Psoas muscle (tissue), 8 donors: ENCODE measurements around the gene SIPA1L3. TPM values are rescaled to one million over a fixed set of nuclear protein-coding genes. Genes with fewer than 3 reads are reported as not detected.

Experiments used
- ATAC-seq, 4 donors: fragments of 200-7000 bp; cut with Tn5 transposase; one replicate each; pipeline ENCODE4 v1.9.1; 2020; ENCODE audit warnings: moderate library complexity in 3 of 4, mild to moderate bottlenecking in 2 of 4
- DNase-seq, 2 donors: peaks; one replicate each; pipeline ENCODE4 v3.0.0-alpha.2; 2020
- H3K27ac ChIP-seq: fragments of 200-600 bp; one replicate; pipeline ENCODE4 v1.8.0; 2022
- H3K27me3 ChIP-seq, 3 donors: fragments of 200-600 bp in 1 of 3; one replicate each; pipeline versions ENCODE4 v1.6.1 to v1.8.0; 2013 to 2022; ENCODE audit warnings: low read length in 2 of 3, mild to moderate bottlenecking in 2 of 3, moderate library complexity in 1 of 3; ENCODE audit not compliant: insufficient read depth in 3 of 3
- H3K36me3 ChIP-seq, 2 donors: fragments of 200-600 bp in 1 of 2; one replicate each; pipeline versions ENCODE4 v1.6.1 to v1.8.0; 2013 to 2022; ENCODE audit warnings: low read depth in 1 of 2, mild to moderate bottlenecking in 1 of 2, moderate library complexity in 1 of 2; ENCODE audit not compliant: insufficient read depth in 1 of 2
- H3K4me1 ChIP-seq: fragments of 200-600 bp; one replicate; pipeline ENCODE4 v1.8.0; 2022
- H3K4me3 ChIP-seq: fragments of 200-600 bp; one replicate; pipeline ENCODE4 v1.8.0; 2022; ENCODE audit warnings: mild to moderate bottlenecking
- H3K9me3 ChIP-seq: fragments of 200-600 bp; one replicate; pipeline ENCODE4 v1.8.0; 2022
- CTCF ChIP-seq: fragments of 200-600 bp; IDR thresholded peaks from one replicate; pipeline ENCODE4 v1.8.0; 2022; ENCODE audit warnings: antibody characterized with exemption
- WGBS, 3 donors: extraction: QIAGEN DNeasy Blood & Tissue Kit; methylation state at CpG; one replicate each; pipeline versions ENCODE4 v1.1.6 to v1.1.7; 2013; 5-methylcytosine and 5-hydroxymethylcytosine counted together
- intact Hi-C, 2 donors: fragments of 100-400 bp; cut with DNase I; formaldehyde crosslinking; loops; one replicate each; pipeline versions ENCODE4 v1.11.0 to v1.14.2; 2022
- polyA plus RNA-seq, 3 donors: library from polyadenylated mRNA; stranded (reverse); fragments of 200-250 nt; gene quantifications; one replicate each; pipeline ENCODE4 v1.2.3, GENCODE V29; 2013
- total RNA-seq, 4 donors: library from RNA; stranded (reverse); fragmentation: NEBNext Ultra II Directional in 2 of 4; extraction: Animal tissue kit (Norgen Biotek cat#: 25700) in 2 of 4; gene quantifications; one replicate each; pipeline versions ENCODE4 v1.2.1 to v1.2.4, GENCODE V29; 2021 to 2023
- donor health status: healthy with polysubstance abuse.
- donor health status: DM: no; HTN: no; CAD: no; lungs with moderate emphysema.
- donor health status: Bipolar disorder and iron deficiency.
- donor health status: healthy.
- donor health status: DM: yes; HTN: yes; CAD: no.
- donor health status: DM: no; HTN: no; CAD: no.
- donor health status: DM: no; HTN: no; CAD: no.
- donor health status: DM: yes; HTN: yes; CAD: no.

SIPA1L3 gene
- total and polyA plus RNA-seq, 7 donors: 2.9 to 28.2 (median 8.3) TPM

- 95 to 96% (median 95%) methylated on average over 71 to 78 of the region's 78 CpGs for WGBS, 3 donors
- H3K36me3 ChIP-seq: peaks cover 0 to 17% of the 10 kb centered on the region in 2 donors
- H3K27ac ChIP-seq: no peak overlapping the region
- H3K9me3 ChIP-seq: no peaks in the 10 kb centered on the region
- no peaks in the 10 kb centered on the region for H3K4me1 ChIP-seq
- H3K4me3 ChIP-seq: no peak overlapping the region
- intact Hi-C loops: no loop called here
- ATAC-seq: no peak
- H3K27me3 ChIP-seq: no peaks in the 10 kb centered on the region
- no peak for DNase-seq
- TF ChIP-seq CTCF: no peak
Observed at GRCh38 chr19:38082256-38083118, 175.5 kb downstream of the SIPA1L3 start.

GRCh38 chr19:38084196-38084595 lies 177.2 kb downstream of the SIPA1L3 start:
- 96 to 99% (median 97%) methylated on average over 7 of the region's 7 CpGs for WGBS, 3 donors
- Histone ChIP-seq H3K27ac (no peak overlapping the region), H3K4me1 (peaks cover 3% of the 10 kb centered on the region), H3K36me3 (peaks cover 0 to 23% of the 10 kb centered on the region in 2 donors), H3K9me3 (no peaks in the 10 kb centered on the region), H3K27me3 (no peaks in the 10 kb centered on the region), H3K4me3 (no peak overlapping the region)
- TF ChIP-seq CTCF: no peak
- no peak for DNase-seq
- no peak for ATAC-seq
- intact Hi-C loops: no loop called here

- Histone ChIP-seq H3K27ac (peak overlapping the region; percentile 86), H3K9me3 (no peaks in the 10 kb centered on the region), H3K4me3 (no peak overlapping the region), H3K27me3 (no peaks in the 10 kb centered on the region), H3K36me3 (peaks cover 0 to 6% of the 10 kb centered on the region in 2 donors), H3K4me1 (peaks cover 16% of the 10 kb centered on the region)
- DNase-seq: peak in 1 of 2 donors; percentile 63
- WGBS, 3 donors: 30 to 74% (median 46%) methylated on average over 1 of the region's 1 CpG
- intact Hi-C loops: no loop called here
- peak; percentile 94 to 97 (median 96) for ATAC-seq
- no peak for TF ChIP-seq CTCF
Observed at GRCh38 chr19:38089440-38089839, 182.4 kb downstream of the SIPA1L3 start.

- no peak for ATAC-seq
- no peak for TF ChIP-seq CTCF
- Histone ChIP-seq H3K36me3 (peaks cover 0 to 6% of the 10 kb centered on the region in 2 donors), H3K9me3 (no peaks in the 10 kb centered on the region), H3K27me3 (no peaks in the 10 kb centered on the region), H3K27ac (no peak overlapping the region), H3K4me1 (peaks cover 16% of the 10 kb centered on the region), H3K4me3 (no peak overlapping the region)
- DNase-seq: no peak
- 59 to 68% (median 65%) methylated on average over 8 of the region's 8 CpGs for WGBS, 3 donors
- intact Hi-C loops: no loop called here
Observed at GRCh38 chr19:38093154-38093553, 186.1 kb downstream of the SIPA1L3 start.
